Glomerular visceral epithelial cell (primary cell): Measurements from ENCODE around the gene NDOR1.

ENCODE experiments used
- DNase-seq: peaks from one replicate; pipeline ENCODE4 v3.0.0-alpha.2; 2016; ENCODE audit errors: extremely low spot score

NDOR1 gene

DNA sequence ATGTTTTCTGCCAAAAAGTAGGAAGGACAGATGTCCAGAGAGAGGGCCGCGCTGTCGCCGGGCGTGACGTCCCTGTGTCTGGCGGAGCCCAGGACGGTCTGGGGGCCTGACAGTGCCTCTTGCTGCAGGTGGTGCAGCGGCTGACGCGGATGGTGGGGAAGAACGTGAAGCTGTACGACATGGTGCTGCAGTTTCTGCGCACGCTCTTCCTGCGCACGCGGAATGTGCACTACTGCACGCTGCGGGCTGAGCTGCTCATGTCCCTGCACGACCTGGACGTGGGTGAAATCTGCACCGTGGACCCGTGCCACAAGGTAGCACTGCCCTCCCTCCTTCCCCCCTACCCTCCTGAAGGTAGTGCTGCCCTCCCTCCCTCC lies 57.4 kb downstream of the NDOR1 start:
- DNase-seq, result no peak

DNA sequence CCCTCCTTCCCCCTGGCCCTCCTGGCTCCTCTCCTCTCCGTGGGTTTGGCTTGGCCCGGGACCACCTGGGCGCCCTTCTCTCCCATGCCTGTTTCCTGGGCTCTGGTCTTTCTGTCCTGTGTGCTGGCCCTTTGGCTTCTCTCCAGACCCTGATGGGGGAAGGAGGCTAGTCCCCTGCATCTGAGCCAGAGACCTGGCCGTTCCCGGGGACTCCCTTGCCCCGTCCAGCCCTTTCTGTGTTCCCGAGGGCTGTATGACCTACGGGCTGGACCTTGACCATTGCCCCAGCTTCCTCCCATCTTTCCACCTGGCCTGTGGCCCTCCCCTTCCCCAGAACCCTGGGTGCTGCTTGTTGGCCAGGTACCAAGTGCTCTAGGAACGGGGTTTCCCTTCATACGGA lies 58.0 kb downstream of the NDOR1 start:
- no peak for DNase-seq

DNA sequence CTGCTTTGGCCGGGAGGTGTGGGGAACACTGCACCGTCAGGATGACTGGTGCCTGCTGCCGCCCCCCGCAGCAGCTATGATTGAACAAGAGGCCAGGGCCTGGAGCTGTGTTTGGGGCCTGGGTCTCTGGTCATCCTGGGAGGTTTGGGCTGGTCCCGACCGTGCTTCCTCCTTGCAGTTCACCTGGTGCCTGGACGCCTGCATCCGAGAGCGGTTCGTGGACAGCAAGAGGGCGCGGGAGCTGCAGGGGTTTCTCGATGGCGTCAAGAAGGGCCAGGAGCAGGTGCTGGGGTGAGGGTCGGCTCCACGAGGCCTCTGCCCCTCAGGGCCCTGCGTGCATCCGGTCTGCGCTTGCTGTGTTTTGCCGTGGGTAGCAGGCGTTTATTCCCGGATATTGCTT lies 58.6 kb downstream of the NDOR1 start:
- DNase-seq, result no peak

DNA sequence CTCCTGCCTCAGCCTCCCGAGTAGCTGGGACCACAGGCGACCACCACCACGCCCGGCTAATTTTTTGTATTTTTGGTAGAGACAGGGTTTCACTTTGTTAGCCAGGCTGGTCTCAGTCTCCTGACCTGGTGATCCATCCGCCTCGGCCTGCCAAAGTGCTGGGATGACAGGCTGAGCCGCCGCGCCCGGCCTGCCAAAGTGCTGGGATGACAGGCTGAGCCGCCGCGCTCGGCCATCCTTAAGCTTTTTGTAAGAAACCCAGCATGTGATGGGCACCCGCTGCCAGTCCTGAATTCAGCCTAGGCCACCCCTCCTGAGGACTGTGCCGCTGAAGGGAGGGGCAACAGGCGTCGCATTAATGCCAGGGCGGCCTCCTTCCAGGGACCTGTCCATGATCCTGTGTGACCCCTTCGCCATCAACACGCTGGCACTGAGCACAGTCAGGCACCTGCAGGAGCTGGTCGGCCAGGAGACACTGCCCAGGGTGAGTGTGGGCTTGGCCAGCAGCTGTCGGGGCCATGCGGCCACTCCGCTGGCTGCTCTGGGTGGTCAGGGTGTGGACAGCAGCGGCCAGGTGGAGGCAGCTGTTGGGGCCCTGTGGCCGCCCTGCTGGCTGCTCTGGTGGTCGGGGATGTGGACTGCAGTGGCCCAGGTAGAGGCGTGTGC lies 60.1 kb downstream of the NDOR1 start:
- no peak for DNase-seq

DNA sequence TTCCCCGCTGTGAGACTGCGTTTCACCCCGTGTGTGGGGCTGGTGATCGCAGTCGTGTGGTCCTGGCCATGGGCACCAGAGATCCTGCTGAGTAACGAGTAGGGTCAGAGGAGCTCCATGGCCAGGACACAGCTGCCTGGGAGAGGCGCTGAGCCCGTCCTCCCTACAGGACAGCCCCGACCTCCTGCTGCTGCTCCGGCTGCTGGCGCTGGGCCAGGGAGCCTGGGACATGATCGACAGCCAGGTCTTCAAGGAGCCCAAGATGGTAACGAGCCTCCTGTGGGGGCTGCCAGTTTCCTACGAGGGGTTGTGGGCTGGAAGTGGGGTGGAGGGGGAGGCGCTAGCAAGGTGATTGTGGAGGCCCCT lies 60.6 kb downstream of the NDOR1 start:
- DNase-seq, result no peak
